ENCODE results near the gene TRIM25. TPM values are rescaled to one million over a fixed set of nuclear protein-coding genes. Genes with fewer than 3 reads are reported as not detected.
A peak's percentile ranks its signal among the peaks of the same experiment; 100 is the strongest.
"Not testable (repeated sequence)": the region's sequence is repeated elsewhere in the genome, so short reads cannot be mapped to it uniquely, and the experiment has no call there.

Gene TRIM25
- total RNA-seq, 1 donor from 2014 or later, result 105 TPM

GRCh38 chr17:56939869-56940484 is 26.1 kb upstream of the TRIM25 start:
- Histone ChIP-seq H3K27ac (ENCODE audit: low read depth, low read length) (no peak overlapping the region), H3K9ac (ENCODE audit: low read length) (no peak overlapping the region), H4K20me1 (ENCODE audit: insufficient read depth, low read length) (peaks cover 3% of the 10 kb centered on the region), H3K4me1 (ENCODE audit: insufficient read depth, low read length) (peaks cover 3% of the 10 kb centered on the region), H3K79me2 (ENCODE audit: insufficient read depth, low read length) (no peaks in the 10 kb centered on the region), H3K27me3 (ENCODE audit: insufficient read depth, low read length) (no peaks in the 10 kb centered on the region), H3K9me3 (ENCODE audit: insufficient read depth, low read depth, low read length) (no peaks in the 10 kb centered on the region), H3K36me3 (ENCODE audit: insufficient read depth, low read length) (peaks cover 23% of the 10 kb centered on the region), H3K4me2 (ENCODE audit: low read length) (no peak overlapping the region), H2AFZ (ENCODE audit: low read depth, low read length) (no peak overlapping the region), H3K4me3 (ENCODE audit: insufficient read depth, low read depth, low read length) (no peak overlapping the region)
- H3K27ac Mint-ChIP-seq (ENCODE audit: unreplicated experiment), result no peak overlapping the region
- peaks cover 5% of the 10 kb centered on the region for H3K36me3 Mint-ChIP-seq (ENCODE audit: low read depth, unreplicated experiment)
- H3K27me3 Mint-ChIP-seq (ENCODE audit: low read depth, unreplicated experiment), result no peaks in the 10 kb centered on the region
- peak; percentile 71 for TF ChIP-seq CTCF (IDR thresholded peaks at IDR 0.05; ENCODE audit: insufficient read depth, low read depth, low read length)
- no peak for TF ChIP-seq EZH2 (IDR thresholded peaks at IDR 0.05; ENCODE audit: insufficient read depth, low read length)
- DNase-seq (ENCODE audit: low read depth), result peak; percentile 20
- no peak overlapping the region for H3K4me3 Mint-ChIP-seq (ENCODE audit: unreplicated experiment)
- H3K9me3 Mint-ChIP-seq (ENCODE audit: unreplicated experiment), result no peaks in the 10 kb centered on the region
- FAIRE-seq, result no peak
- peaks cover 5% of the 10 kb centered on the region for H3K4me1 Mint-ChIP-seq (ENCODE audit: low read depth, unreplicated experiment)

GRCh38 chr17:56938206-56938605 is 24.4 kb upstream of the TRIM25 start:
- not testable (repeated sequence) for H3K4me1 Mint-ChIP-seq (ENCODE audit: low read depth, unreplicated experiment); H3K9me3 Mint-ChIP-seq (ENCODE audit: unreplicated experiment); H3K79me2 ChIP-seq (ENCODE audit: insufficient read depth, low read length); H3K27ac Mint-ChIP-seq (ENCODE audit: unreplicated experiment); H3K9me3 ChIP-seq (ENCODE audit: insufficient read depth, low read depth, low read length); H3K9ac ChIP-seq (ENCODE audit: low read length); FAIRE-seq; DNase-seq (ENCODE audit: low read depth); H3K27ac ChIP-seq (ENCODE audit: low read depth, low read length); H3K4me3 Mint-ChIP-seq (ENCODE audit: unreplicated experiment); H2AFZ ChIP-seq (ENCODE audit: low read depth, low read length); H4K20me1 ChIP-seq (ENCODE audit: insufficient read depth, low read length); H3K36me3 Mint-ChIP-seq (ENCODE audit: low read depth, unreplicated experiment); H3K27me3 Mint-ChIP-seq (ENCODE audit: low read depth, unreplicated experiment); H3K4me3 ChIP-seq (ENCODE audit: insufficient read depth, low read depth, low read length); H3K4me2 ChIP-seq (ENCODE audit: low read length); H3K4me1 ChIP-seq (ENCODE audit: insufficient read depth, low read length); H3K27me3 ChIP-seq (ENCODE audit: insufficient read depth, low read length)
- H3K36me3 ChIP-seq (ENCODE audit: insufficient read depth, low read length), result peaks cover 23% of the 10 kb centered on the region

GRCh38 chr17:56937687-56938086 is 23.8 kb upstream of the TRIM25 start:
- Mint-ChIP-seq H3K4me1 (ENCODE audit: low read depth, unreplicated experiment) (peaks cover 5% of the 10 kb centered on the region), H3K27me3 (ENCODE audit: low read depth, unreplicated experiment) (no peaks in the 10 kb centered on the region), H3K4me3 (ENCODE audit: unreplicated experiment) (no peak overlapping the region), H3K36me3 (ENCODE audit: low read depth, unreplicated experiment) (peaks cover 10% of the 10 kb centered on the region), H3K27ac (ENCODE audit: unreplicated experiment) (no peak overlapping the region), H3K9me3 (ENCODE audit: unreplicated experiment) (peaks cover 2% of the 10 kb centered on the region)
- TF ChIP-seq CTCF (IDR thresholded peaks at IDR 0.05; ENCODE audit: insufficient read depth, low read depth, low read length) (no peak), EZH2 (IDR thresholded peaks at IDR 0.05; ENCODE audit: insufficient read depth, low read length) (no peak)
- peaks cover 3% of the 10 kb centered on the region for H4K20me1 ChIP-seq (ENCODE audit: insufficient read depth, low read length)
- H3K27ac ChIP-seq (ENCODE audit: low read depth, low read length), result no peak overlapping the region
- H3K27me3 ChIP-seq (ENCODE audit: insufficient read depth, low read length), result no peaks in the 10 kb centered on the region
- H3K4me3 ChIP-seq (ENCODE audit: insufficient read depth, low read depth, low read length), result no peak overlapping the region
- H3K9ac ChIP-seq (ENCODE audit: low read length), result no peak overlapping the region
- H3K36me3 ChIP-seq (ENCODE audit: insufficient read depth, low read length), result peaks cover 23% of the 10 kb centered on the region
- H2AFZ ChIP-seq (ENCODE audit: low read depth, low read length), result no peak overlapping the region
- no peak for FAIRE-seq
- no peaks in the 10 kb centered on the region for H3K9me3 ChIP-seq (ENCODE audit: insufficient read depth, low read depth, low read length)
- H3K4me2 ChIP-seq (ENCODE audit: low read length), result no peak overlapping the region
- no peaks in the 10 kb centered on the region for H3K79me2 ChIP-seq (ENCODE audit: insufficient read depth, low read length)
- H3K4me1 ChIP-seq (ENCODE audit: insufficient read depth, low read length), result peaks cover 3% of the 10 kb centered on the region
- DNase-seq (ENCODE audit: low read depth), result no peak

All from astrocyte (in vitro differentiated cells and primary cell).